GM18519 (cell line): ENCODE measurements around the gene EGLN1.
"Not testable (repeated sequence)": the region's sequence is repeated elsewhere in the genome, so short reads cannot be mapped to it uniquely, and the experiment has no call there.

Experiments
- ATAC-seq: cut with Tn5 transposase; IDR thresholded peaks from one replicate; pipeline ENCODE4 v1.9.1; 2021; ENCODE audit warnings: mild to moderate bottlenecking, moderate library complexity; ENCODE audit not compliant: unreplicated experiment, low FRiP score

Gene EGLN1

GRCh38 chr1:231372501-231372900 is 49.6 kb downstream of the EGLN1 start:
- no peak for ATAC-seq

- no peak for ATAC-seq
Observed at GRCh38 chr1:231369282-231369681, 52.8 kb downstream of the EGLN1 start.

GRCh38 chr1:231364192-231364591 is 57.9 kb downstream of the EGLN1 start:
- ATAC-seq: no peak

GRCh38 chr1:231363624-231364023 is 58.5 kb downstream of the EGLN1 start:
- no peak for ATAC-seq

GRCh38 chr1:231362325-231362724 is 59.8 kb downstream of the EGLN1 start:
- no peak for ATAC-seq

- no peak for ATAC-seq
Observed at GRCh38 chr1:231359113-231359512, 63.0 kb downstream of the EGLN1 start.

GRCh38 chr1:231357831-231358354 is 64.2 kb downstream of the EGLN1 start:
- peak; percentile 75 for ATAC-seq

GRCh38 chr1:231357187-231357772 is 64.8 kb downstream of the EGLN1 start:
- ATAC-seq: no peak

GRCh38 chr1:231355171-231355570 is 66.9 kb downstream of the EGLN1 start:
- ATAC-seq: no peak

- ATAC-seq: no peak
Observed at GRCh38 chr1:231354330-231355020, 67.6 kb downstream of the EGLN1 start.

GRCh38 chr1:231353086-231353485 is 69.0 kb downstream of the EGLN1 start:
- no peak for ATAC-seq

- ATAC-seq: no peak
Observed at GRCh38 chr1:231351816-231352215, 70.3 kb downstream of the EGLN1 start.

GRCh38 chr1:231348856-231349255 is 73.2 kb downstream of the EGLN1 start:
- ATAC-seq: not testable (repeated sequence)

GRCh38 chr1:231348442-231348841 is 73.6 kb downstream of the EGLN1 start:
- no peak for ATAC-seq

- no peak for ATAC-seq
Observed at GRCh38 chr1:231347961-231348360, 74.1 kb downstream of the EGLN1 start.

- no peak for ATAC-seq
Observed at GRCh38 chr1:231340328-231341013, 81.6 kb downstream of the EGLN1 start.

- peak; percentile 2 for ATAC-seq
Observed at GRCh38 chr1:231338270-231339128, 83.6 kb downstream of the EGLN1 start, which contains the start of gene SPRTN. Gene SPRTN, plus strand, starts transcription at chr1:231338293. Its CDS starts 91 bp downstream, at chr1:231338384.

- peak; percentile 63 for ATAC-seq
Observed at GRCh38 chr1:231337472-231338269, 84.4 kb downstream of the EGLN1 start, which contains the start of gene EXOC8. Gene EXOC8, minus strand, starts transcription at chr1:231337852. Its CDS starts 107 bp downstream, at chr1:231337745.

- ATAC-seq: no peak
Observed at GRCh38 chr1:231337043-231337471, 85.0 kb downstream of the EGLN1 start.
